H9 (cell line): Measurements from ENCODE around the gene C3orf22. TPM values are rescaled to one million over a fixed set of nuclear protein-coding genes. Genes with fewer than 3 reads are reported as not detected.

Experiments used
- DNase-seq: peaks from one replicate; pipeline ENCODE4 v3.0.0-alpha.2; 2017
- H2AFZ ChIP-seq: one replicate; pipeline ENCODE4 v1.6.1; 2013; ENCODE audit warnings: mild to moderate bottlenecking, low read length, control low read depth, moderate library complexity
- H2AK5ac ChIP-seq: 2 replicates; pipeline ENCODE4 v1.6.1; 2013; ENCODE audit warnings: low read length, control low read depth, mixed read lengths; ENCODE audit not compliant: insufficient read length
- H2BK120ac ChIP-seq: one replicate; pipeline ENCODE4 v1.6.1; 2013; ENCODE audit warnings: low read depth, mild to moderate bottlenecking, low read length, control low read depth, inconsistent platforms; ENCODE audit not compliant: poor library complexity, severe bottlenecking
- H2BK12ac ChIP-seq: 2 replicates; pipeline ENCODE4 v1.6.1; 2013; ENCODE audit warnings: low read length, control low read depth, mixed read lengths, low read depth; ENCODE audit not compliant: insufficient read length
- H2BK15ac ChIP-seq: 2 replicates; pipeline ENCODE4 v1.6.1; 2013; ENCODE audit warnings: low read depth, low read length, control low read depth
- H2BK20ac ChIP-seq: one replicate; pipeline ENCODE4 v1.6.1; 2013; ENCODE audit warnings: low read depth, mild to moderate bottlenecking, low read length, control low read depth, inconsistent platforms; ENCODE audit not compliant: poor library complexity, severe bottlenecking
- H2BK5ac ChIP-seq: 2 replicates; pipeline ENCODE4 v1.6.1; 2013; ENCODE audit warnings: low read length, control low read depth, mixed read lengths; ENCODE audit not compliant: insufficient read length
- H3K14ac ChIP-seq: 2 replicates; pipeline ENCODE4 v1.6.1; 2013; ENCODE audit warnings: low read length, control low read depth; ENCODE audit not compliant: insufficient read depth
- H3K18ac ChIP-seq: 2 replicates; pipeline ENCODE4 v1.6.1; 2013; ENCODE audit warnings: low read depth, mild to moderate bottlenecking, mixed read lengths, low read length, control low read depth; ENCODE audit not compliant: insufficient read length
- H3K23ac ChIP-seq: 2 replicates; pipeline ENCODE4 v1.6.1; 2013; ENCODE audit warnings: low read length, control low read depth, mixed read lengths, low read depth; ENCODE audit not compliant: insufficient read length
- H3K23me2 ChIP-seq: 2 replicates; pipeline ENCODE4 v1.6.1; 2013; ENCODE audit warnings: low read depth, mild to moderate bottlenecking, mixed read lengths, low read length, control low read depth; ENCODE audit not compliant: insufficient read length, poor library complexity, severe bottlenecking
- H3K27ac ChIP-seq: 2 replicates; pipeline ENCODE4 v1.5.1; 2013; ENCODE audit warnings: low read length, control low read depth, mixed read lengths, low read depth; ENCODE audit not compliant: insufficient read length
- H3K27me3 ChIP-seq: 2 replicates; pipeline ENCODE4 v1.6.1; 2013; ENCODE audit warnings: low read length, control low read depth, inconsistent platforms; ENCODE audit not compliant: insufficient read depth
- H3K4ac ChIP-seq: 2 replicates; pipeline ENCODE4 v1.6.1; 2013; ENCODE audit warnings: low read depth, mild to moderate bottlenecking, control low read depth, inconsistent platforms, low read length, moderate library complexity
- H3K4me1 ChIP-seq: 2 replicates; pipeline ENCODE4 v1.6.1; 2013; ENCODE audit warnings: low read length, control low read depth, inconsistent platforms; ENCODE audit not compliant: insufficient read depth
- H3K4me2 ChIP-seq: 2 replicates; pipeline ENCODE4 v1.6.1; 2013; ENCODE audit warnings: low read length, control low read depth, mixed read lengths; ENCODE audit not compliant: insufficient read length, insufficient read depth
- H3K56ac ChIP-seq: 2 replicates; pipeline ENCODE4 v1.6.1; 2013; ENCODE audit warnings: low read depth, mild to moderate bottlenecking, mixed read lengths, low read length, control low read depth; ENCODE audit not compliant: insufficient read length
- H3K79me1 ChIP-seq: 2 replicates; pipeline ENCODE4 v1.6.1; 2013; ENCODE audit warnings: low read depth, mild to moderate bottlenecking, moderate library complexity, low read length, control low read depth, inconsistent platforms; ENCODE audit not compliant: insufficient read depth, poor library complexity, severe bottlenecking
- H3K79me2 ChIP-seq: 2 replicates; pipeline ENCODE4 v1.6.1; 2013; ENCODE audit warnings: low read length, control low read depth, inconsistent platforms; ENCODE audit not compliant: insufficient read depth
- H3K9ac ChIP-seq: 2 replicates; pipeline ENCODE4 v1.6.1; 2013; ENCODE audit warnings: low read length, control low read depth, mixed read lengths; ENCODE audit not compliant: insufficient read length; ENCODE audit errors: extremely low read depth
- H3K9me3 ChIP-seq: one replicate; pipeline ENCODE4 v1.6.1; 2013; ENCODE audit warnings: low read depth, low read length, inconsistent platforms; ENCODE audit not compliant: control insufficient read depth
- H3T11ph ChIP-seq: one replicate; pipeline ENCODE4 v1.6.1; 2013; ENCODE audit warnings: mild to moderate bottlenecking, low read length, control low read depth, inconsistent platforms
- H4K20me1 ChIP-seq: one replicate; pipeline ENCODE4 v1.6.1; 2013; ENCODE audit not compliant: control insufficient read depth, insufficient read length, insufficient read depth
- H4K5ac ChIP-seq: 2 replicates; pipeline ENCODE4 v1.6.1; 2013; ENCODE audit warnings: low read depth, mild to moderate bottlenecking, mixed read lengths, low read length, control low read depth; ENCODE audit not compliant: insufficient read length
- H4K8ac ChIP-seq: replicated peaks from 2 replicates; pipeline ENCODE4 v1.6.1; 2013; ENCODE audit warnings: low read length, control low read depth, mixed read lengths, low read depth; ENCODE audit not compliant: insufficient read length
- H4K91ac ChIP-seq: 2 replicates; pipeline ENCODE4 v1.6.1; 2013; ENCODE audit warnings: low read depth, mild to moderate bottlenecking, moderate library complexity, mixed read lengths, low read length, control low read depth; ENCODE audit not compliant: insufficient read length
- H3K27ac Mint-ChIP-seq, 3 experiments: 2 replicates in 2 of 3; 3 replicates in 1 of 3; pipeline ENCODE4 v1.8.0; 2020 to 2021; ENCODE audit warnings: mixed read lengths in 3 of 3, mild to moderate bottlenecking in 1 of 3, moderate library complexity in 1 of 3
- H3K27me3 Mint-ChIP-seq: 2 replicates; pipeline ENCODE4 v1.8.0; 2021; ENCODE audit warnings: low read depth, mild to moderate bottlenecking, moderate library complexity, mixed read lengths
- H3K36me3 Mint-ChIP-seq, 3 experiments: 2 replicates in 2 of 3; 3 replicates in 1 of 3; pipeline ENCODE4 v1.8.0; 2020 to 2021; ENCODE audit warnings: low read depth in 3 of 3, mixed read lengths in 3 of 3; ENCODE audit not compliant: insufficient read depth in 1 of 3
- H3K4me1 Mint-ChIP-seq, 2 experiments: 2 replicates each; pipeline ENCODE4 v1.8.0; 2020; ENCODE audit warnings: mixed read lengths in 2 of 2
- H3K4me3 Mint-ChIP-seq, 2 experiments: 2 replicates in 1 of 2; 3 replicates in 1 of 2; pipeline ENCODE4 v1.8.0; 2020 to 2021; ENCODE audit warnings: mild to moderate bottlenecking in 2 of 2, mixed read lengths in 2 of 2, moderate library complexity in 1 of 2
- H3K9me3 Mint-ChIP-seq, 2 experiments: 2 replicates in 1 of 2; 3 replicates in 1 of 2; pipeline ENCODE4 v1.8.0; 2020; ENCODE audit warnings: mild to moderate bottlenecking in 2 of 2, mixed read lengths in 2 of 2, moderate library complexity in 1 of 2
- WGBS: extraction: QIAGEN DNeasy Blood & Tissue Kit; methylation state at CpG from one replicate; pipeline ENCODE4 v1.1.7; 2013; ENCODE audit warnings: missing lambda C conversion rate, low lambda C conversion rate, mixed read lengths; ENCODE audit not compliant: insufficient read length; ENCODE audit errors: extremely low coverage; 5-methylcytosine and 5-hydroxymethylcytosine counted together
- total RNA-seq: library from RNA; stranded (reverse); gene quantifications from 2 replicates; pipeline ENCODE4 v1.2.1, GENCODE V29; 2021
- TF ChIP-seq, protein P1 (sequence below): fragments of 200-600 bp; sonication (generic); conservative IDR thresholded peaks from 3 replicates; pipeline ENCODE4 v1.8.0; 2021; ENCODE audit warnings: antibody characterized with exemption, mild to moderate bottlenecking

C3orf22 gene
- total RNA-seq, 1 experiment from 2014 or later, result not detected

DNA sequence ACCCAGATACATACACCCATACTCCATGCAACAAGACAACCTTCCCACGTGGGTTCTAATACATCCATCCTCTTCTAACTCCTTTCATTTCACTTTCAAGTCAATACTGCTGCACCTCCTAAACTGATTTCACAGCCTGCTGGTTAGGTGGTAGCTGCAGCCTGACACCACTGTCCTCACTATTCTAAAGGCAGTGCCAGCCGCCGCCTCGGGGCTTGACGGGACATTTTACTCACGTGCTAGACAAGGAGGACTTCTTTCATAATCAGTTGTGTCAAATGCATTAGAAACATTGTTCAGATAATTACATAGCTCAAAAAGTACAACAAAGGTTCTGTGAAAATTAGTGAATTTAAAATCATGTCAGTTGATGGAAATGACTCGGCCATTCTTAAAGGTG, 47.4 kb downstream of the C3orf22 start:
- Histone ChIP-seq H3K4me1 (no peaks in the 10 kb centered on the region), H3K18ac (no peak overlapping the region), H3K9ac (no peak overlapping the region), H3K23ac (no peak overlapping the region), H3K9me3 (no peaks in the 10 kb centered on the region), H2BK12ac (no peak overlapping the region), H2BK5ac (no peak overlapping the region), H3K27ac (no peak overlapping the region), H2AFZ (no peak overlapping the region), H3K79me2 (no peaks in the 10 kb centered on the region), H3K14ac (no peak overlapping the region; the same call in 1 of the 2 replicates), H4K5ac (no peak overlapping the region), H2AK5ac (no peak overlapping the region), H3K56ac (no peak overlapping the region), H3K4me2 (no peak overlapping the region), H4K20me1 (no peaks in the 10 kb centered on the region), H3K27me3 (no peaks in the 10 kb centered on the region), H2BK20ac (no peak overlapping the region), H4K8ac (no peak overlapping the region), H3K79me1 (no peaks in the 10 kb centered on the region), H3K4ac (no peak overlapping the region), H2BK15ac (no peak overlapping the region), H4K91ac (no peak overlapping the region), H3T11ph (no peak overlapping the region), H2BK120ac (no peak overlapping the region), H3K23me2 (no peaks in the 10 kb centered on the region)
- Mint-ChIP-seq H3K27me3 (peaks cover 2% of the 10 kb centered on the region; the same call in 1 of the 2 replicates), H3K27ac (no peak overlapping the region), H3K4me1 (no peaks in the 10 kb centered on the region), H3K9me3 (no peaks in the 10 kb centered on the region), H3K4me3 (no peak overlapping the region), H3K36me3 (no peaks in the 10 kb centered on the region)
- TF ChIP-seq, protein P1, sequence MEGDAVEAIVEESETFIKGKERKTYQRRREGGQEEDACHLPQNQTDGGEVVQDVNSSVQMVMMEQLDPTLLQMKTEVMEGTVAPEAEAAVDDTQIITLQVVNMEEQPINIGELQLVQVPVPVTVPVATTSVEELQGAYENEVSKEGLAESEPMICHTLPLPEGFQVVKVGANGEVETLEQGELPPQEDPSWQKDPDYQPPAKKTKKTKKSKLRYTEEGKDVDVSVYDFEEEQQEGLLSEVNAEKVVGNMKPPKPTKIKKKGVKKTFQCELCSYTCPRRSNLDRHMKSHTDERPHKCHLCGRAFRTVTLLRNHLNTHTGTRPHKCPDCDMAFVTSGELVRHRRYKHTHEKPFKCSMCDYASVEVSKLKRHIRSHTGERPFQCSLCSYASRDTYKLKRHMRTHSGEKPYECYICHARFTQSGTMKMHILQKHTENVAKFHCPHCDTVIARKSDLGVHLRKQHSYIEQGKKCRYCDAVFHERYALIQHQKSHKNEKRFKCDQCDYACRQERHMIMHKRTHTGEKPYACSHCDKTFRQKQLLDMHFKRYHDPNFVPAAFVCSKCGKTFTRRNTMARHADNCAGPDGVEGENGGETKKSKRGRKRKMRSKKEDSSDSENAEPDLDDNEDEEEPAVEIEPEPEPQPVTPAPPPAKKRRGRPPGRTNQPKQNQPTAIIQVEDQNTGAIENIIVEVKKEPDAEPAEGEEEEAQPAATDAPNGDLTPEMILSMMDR, result no peak
- DNase-seq, result no peak
- WGBS, result no CpG with 5 or more reads among the region's 7 CpGs
